ENCODE data around the gene CMPK1. TPM values are rescaled to one million over a fixed set of nuclear protein-coding genes. Genes with fewer than 3 reads are reported as not detected.

CMPK1 gene
- total and polyA plus RNA-seq, 10 of the 15 experiments (the other 5 are each of a cell fraction or from before 2014, with no cell fraction given), result 43.7 to 159 (median 85.6) TPM

DNA sequence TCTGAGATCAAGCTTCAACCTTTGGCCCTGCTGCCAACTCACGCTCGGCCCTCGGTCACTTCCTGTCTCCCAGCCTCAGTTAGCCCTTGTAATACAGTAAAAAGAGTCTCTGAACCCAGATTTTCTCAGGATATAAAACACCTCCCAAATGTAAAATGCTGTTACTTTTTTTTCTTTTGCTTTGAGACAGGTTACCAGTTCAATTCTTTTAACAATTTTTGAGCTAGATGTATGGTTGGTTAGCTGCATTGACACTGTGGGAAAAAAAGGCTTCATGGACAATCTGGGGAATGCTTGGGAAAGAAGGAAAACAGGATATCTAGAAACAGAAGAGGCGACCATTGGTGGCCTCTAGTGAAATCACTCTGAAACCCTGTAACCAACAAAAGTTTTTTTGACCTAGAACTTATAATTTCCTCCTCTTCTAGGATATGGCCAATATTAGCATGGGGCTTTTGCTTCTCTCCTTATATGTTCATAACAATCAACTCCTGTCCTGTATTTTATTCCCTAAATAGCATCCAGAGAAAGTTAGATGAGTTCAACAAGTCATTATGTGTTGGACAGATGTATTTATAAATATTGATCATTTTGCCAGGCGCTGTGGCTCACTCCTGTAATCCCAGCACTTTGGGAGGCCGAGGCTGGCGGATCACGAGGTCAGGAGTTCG lies 1.3 kb downstream of the CMPK1 start:
- peaks cover 45% of the 10 kb centered on the region for H3K79me2 ChIP-seq (ENCODE audit: control insufficient read depth, insufficient read depth, low read length)
- H3K9me3 ChIP-seq (replicated peaks; ENCODE audit: control insufficient read depth, insufficient read depth, low read length), result no peaks in the 10 kb centered on the region
- intact Hi-C loops (cut with micrococcal nuclease; ENCODE audit: unreplicated experiment) (loop anchor here (10.0 kb wide), 1 partner anchor 100 kb away; the partner anchor contains the start of gene FOXD2), in situ Hi-C loops (cut with MboI) (no loop called here)
- FAIRE-seq (no peak), DNase-seq (ENCODE audit: low read depth, low spot score) (peak; percentile 36), ATAC-seq (no peak)
- ChIA-PET SMC1A (ENCODE audit: uncharacterized antibody, unreplicated experiment) (interaction anchor here (0.8 to 1.8 kb wide), 7 partner anchors 10 to 103 kb away, joined by 3 to 7 read pairs (median 5); partner anchors contain the start of genes FOXD2 and STIL), RAD21 (ENCODE audit: unreplicated experiment) (interaction anchor here (1.6 to 2.1 kb wide), 3 partner anchors 17 to 103 kb away, joined by 7 to 13 read pairs (median 12); partner anchors contain the start of genes FOXD2 and STIL), CTCF (interaction anchor here (0.7 to 2.2 kb wide), 14 partner anchors 11 to 156 kb away, joined by 3 to 9 read pairs (median 5); partner anchors contain the start of genes FOXD2 and STIL), POLR2A (interaction anchor here (0.5 to 3.2 kb wide), 7 partner anchors 11 to 1132 kb away, joined by 3 to 19 read pairs (median 8); partner anchors contain the start of genes FOXD2, LURAP1 and STIL)
- peak overlapping the region; percentile 93 for H3K9ac ChIP-seq (ENCODE audit: control insufficient read depth, insufficient read depth, low read length)
- no peaks in the 10 kb centered on the region for H3K27me3 ChIP-seq (replicated peaks in 1 of 2; ENCODE audit: control insufficient read depth in 2 of 2, insufficient read depth in 2 of 2, low read length in 1 of 2)
- peak overlapping the region; percentile 71 for H3K4me3 ChIP-seq
- WGBS (ENCODE audit: insufficient coverage, insufficient replicate concordance, low lambda C conversion rate, missing lambda C conversion rate), result 52% methylated on average over 9 of the region's 9 CpGs
- H3K4me1 ChIP-seq (ENCODE audit: control insufficient read depth, insufficient read depth, low read length), result peaks cover 3% of the 10 kb centered on the region; the same call in 1 of the 2 replicates
- H4K20me1 ChIP-seq (ENCODE audit: control insufficient read depth, insufficient read depth), result no peaks in the 10 kb centered on the region
- H3K27ac ChIP-seq (ENCODE audit: control insufficient read depth, insufficient read depth), result peak overlapping the region; percentile 82
- TSS peak; percentile 81 for BruUV-seq (replicated peaks)
- peak overlapping the region; percentile 88 for H2AFZ ChIP-seq (ENCODE audit: control insufficient read depth, low read depth, low read length)
- H3K4me2 ChIP-seq (ENCODE audit: control insufficient read depth, insufficient read depth), result peak overlapping the region; percentile 84
- 0 out of 4 replicates have a peak, but pooled peaks cover 0 to 3% of the 10 kb centered on the region in 2 experiments for H3K36me3 ChIP-seq (ENCODE audit: control insufficient read depth in 2 of 2, insufficient read depth in 2 of 2, low read length in 1 of 2)
- TF ChIP-seq CREM (IDR thresholded peaks at IDR 0.05; ENCODE audit: low read depth), result 0 out of 2 replicates have a peak, but pooled peaks have one; percentile 7
- TF ChIP-seq, protein P1, sequence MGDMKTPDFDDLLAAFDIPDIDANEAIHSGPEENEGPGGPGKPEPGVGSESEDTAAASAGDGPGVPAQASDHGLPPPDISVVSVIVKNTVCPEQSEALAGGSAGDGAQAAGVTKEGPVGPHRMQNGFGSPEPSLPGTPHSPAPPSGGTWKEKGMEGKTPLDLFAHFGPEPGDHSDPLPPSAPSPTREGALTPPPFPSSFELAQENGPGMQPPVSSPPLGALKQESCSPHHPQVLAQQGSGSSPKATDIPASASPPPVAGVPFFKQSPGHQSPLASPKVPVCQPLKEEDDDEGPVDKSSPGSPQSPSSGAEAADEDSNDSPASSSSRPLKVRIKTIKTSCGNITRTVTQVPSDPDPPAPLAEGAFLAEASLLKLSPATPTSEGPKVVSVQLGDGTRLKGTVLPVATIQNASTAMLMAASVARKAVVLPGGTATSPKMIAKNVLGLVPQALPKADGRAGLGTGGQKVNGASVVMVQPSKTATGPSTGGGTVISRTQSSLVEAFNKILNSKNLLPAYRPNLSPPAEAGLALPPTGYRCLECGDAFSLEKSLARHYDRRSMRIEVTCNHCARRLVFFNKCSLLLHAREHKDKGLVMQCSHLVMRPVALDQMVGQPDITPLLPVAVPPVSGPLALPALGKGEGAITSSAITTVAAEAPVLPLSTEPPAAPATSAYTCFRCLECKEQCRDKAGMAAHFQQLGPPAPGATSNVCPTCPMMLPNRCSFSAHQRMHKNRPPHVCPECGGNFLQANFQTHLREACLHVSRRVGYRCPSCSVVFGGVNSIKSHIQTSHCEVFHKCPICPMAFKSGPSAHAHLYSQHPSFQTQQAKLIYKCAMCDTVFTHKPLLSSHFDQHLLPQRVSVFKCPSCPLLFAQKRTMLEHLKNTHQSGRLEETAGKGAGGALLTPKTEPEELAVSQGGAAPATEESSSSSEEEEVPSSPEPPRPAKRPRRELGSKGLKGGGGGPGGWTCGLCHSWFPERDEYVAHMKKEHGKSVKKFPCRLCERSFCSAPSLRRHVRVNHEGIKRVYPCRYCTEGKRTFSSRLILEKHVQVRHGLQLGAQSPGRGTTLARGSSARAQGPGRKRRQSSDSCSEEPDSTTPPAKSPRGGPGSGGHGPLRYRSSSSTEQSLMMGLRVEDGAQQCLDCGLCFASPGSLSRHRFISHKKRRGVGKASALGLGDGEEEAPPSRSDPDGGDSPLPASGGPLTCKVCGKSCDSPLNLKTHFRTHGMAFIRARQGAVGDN (IDR thresholded peaks at IDR 0.05), result peak; percentile 90
- TF ChIP-seq PAX8 (IDR thresholded peaks at IDR 0.05), result peak; percentile 29; the same call in 1 of the 2 replicates
- TF ChIP-seq, protein P2, sequence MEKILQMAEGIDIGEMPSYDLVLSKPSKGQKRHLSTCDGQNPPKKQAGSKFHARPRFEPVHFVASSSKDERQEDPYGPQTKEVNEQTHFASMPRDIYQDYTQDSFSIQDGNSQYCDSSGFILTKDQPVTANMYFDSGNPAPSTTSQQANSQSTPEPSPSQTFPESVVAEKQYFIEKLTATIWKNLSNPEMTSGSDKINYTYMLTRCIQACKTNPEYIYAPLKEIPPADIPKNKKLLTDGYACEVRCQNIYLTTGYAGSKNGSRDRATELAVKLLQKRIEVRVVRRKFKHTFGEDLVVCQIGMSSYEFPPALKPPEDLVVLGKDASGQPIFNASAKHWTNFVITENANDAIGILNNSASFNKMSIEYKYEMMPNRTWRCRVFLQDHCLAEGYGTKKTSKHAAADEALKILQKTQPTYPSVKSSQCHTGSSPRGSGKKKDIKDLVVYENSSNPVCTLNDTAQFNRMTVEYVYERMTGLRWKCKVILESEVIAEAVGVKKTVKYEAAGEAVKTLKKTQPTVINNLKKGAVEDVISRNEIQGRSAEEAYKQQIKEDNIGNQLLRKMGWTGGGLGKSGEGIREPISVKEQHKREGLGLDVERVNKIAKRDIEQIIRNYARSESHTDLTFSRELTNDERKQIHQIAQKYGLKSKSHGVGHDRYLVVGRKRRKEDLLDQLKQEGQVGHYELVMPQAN (conservative IDR thresholded peaks at IDR 0.05), result no peak
- TF ChIP-seq NR2C1 (IDR thresholded peaks at IDR 0.05), result peak; percentile 65; the same call in 1 of the 2 replicates
- peak; percentile 80 for TF ChIP-seq NR2F1 (conservative IDR thresholded peaks at IDR 0.05)
- TF ChIP-seq, protein P3, sequence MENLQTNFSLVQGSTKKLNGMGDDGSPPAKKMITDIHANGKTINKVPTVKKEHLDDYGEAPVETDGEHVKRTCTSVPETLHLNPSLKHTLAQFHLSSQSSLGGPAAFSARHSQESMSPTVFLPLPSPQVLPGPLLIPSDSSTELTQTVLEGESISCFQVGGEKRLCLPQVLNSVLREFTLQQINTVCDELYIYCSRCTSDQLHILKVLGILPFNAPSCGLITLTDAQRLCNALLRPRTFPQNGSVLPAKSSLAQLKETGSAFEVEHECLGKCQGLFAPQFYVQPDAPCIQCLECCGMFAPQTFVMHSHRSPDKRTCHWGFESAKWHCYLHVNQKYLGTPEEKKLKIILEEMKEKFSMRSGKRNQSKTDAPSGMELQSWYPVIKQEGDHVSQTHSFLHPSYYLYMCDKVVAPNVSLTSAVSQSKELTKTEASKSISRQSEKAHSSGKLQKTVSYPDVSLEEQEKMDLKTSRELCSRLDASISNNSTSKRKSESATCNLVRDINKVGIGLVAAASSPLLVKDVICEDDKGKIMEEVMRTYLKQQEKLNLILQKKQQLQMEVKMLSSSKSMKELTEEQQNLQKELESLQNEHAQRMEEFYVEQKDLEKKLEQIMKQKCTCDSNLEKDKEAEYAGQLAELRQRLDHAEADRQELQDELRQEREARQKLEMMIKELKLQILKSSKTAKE (IDR thresholded peaks at IDR 0.05; ENCODE audit: low read depth, poor library complexity, severe bottlenecking), result peak; percentile 25
- TF ChIP-seq PML (IDR thresholded peaks at IDR 0.05; ENCODE audit: low read length), result peak; percentile 60; the same call in 1 of the 2 replicates
- TF ChIP-seq, protein P4, sequence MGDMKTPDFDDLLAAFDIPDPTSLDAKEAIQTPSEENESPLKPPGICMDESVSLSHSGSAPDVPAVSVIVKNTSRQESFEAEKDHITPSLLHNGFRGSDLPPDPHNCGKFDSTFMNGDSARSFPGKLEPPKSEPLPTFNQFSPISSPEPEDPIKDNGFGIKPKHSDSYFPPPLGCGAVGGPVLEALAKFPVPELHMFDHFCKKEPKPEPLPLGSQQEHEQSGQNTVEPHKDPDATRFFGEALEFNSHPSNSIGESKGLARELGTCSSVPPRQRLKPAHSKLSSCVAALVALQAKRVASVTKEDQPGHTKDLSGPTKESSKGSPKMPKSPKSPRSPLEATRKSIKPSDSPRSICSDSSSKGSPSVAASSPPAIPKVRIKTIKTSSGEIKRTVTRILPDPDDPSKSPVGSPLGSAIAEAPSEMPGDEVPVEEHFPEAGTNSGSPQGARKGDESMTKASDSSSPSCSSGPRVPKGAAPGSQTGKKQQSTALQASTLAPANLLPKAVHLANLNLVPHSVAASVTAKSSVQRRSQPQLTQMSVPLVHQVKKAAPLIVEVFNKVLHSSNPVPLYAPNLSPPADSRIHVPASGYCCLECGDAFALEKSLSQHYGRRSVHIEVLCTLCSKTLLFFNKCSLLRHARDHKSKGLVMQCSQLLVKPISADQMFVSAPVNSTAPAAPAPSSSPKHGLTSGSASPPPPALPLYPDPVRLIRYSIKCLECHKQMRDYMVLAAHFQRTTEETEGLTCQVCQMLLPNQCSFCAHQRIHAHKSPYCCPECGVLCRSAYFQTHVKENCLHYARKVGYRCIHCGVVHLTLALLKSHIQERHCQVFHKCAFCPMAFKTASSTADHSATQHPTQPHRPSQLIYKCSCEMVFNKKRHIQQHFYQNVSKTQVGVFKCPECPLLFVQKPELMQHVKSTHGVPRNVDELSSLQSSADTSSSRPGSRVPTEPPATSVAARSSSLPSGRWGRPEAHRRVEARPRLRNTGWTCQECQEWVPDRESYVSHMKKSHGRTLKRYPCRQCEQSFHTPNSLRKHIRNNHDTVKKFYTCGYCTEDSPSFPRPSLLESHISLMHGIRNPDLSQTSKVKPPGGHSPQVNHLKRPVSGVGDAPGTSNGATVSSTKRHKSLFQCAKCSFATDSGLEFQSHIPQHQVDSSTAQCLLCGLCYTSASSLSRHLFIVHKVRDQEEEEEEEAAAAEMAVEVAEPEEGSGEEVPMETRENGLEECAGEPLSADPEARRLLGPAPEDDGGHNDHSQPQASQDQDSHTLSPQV (IDR thresholded peaks at IDR 0.05), result no peak
